NCI-H2227 (cell line): ENCODE measurements around the gene R3HDM2.

Experiments
- DNase-seq: peaks from one replicate; lab custom pipeline; 2025; ENCODE audit not compliant: unreplicated experiment; lab: John Stamatoyannopoulos, UW

Gene R3HDM2

GRCh38 chr12:57467212-57467874 lies 36.5 kb upstream of the R3HDM2 start:
- DNase-seq: no peak

- no peak for DNase-seq
Measured at GRCh38 chr12:57465747-57466505, 35.1 kb upstream of the R3HDM2 start.

- DNase-seq: no peak
Measured at GRCh38 chr12:57465030-57465746, 34.3 kb upstream of the R3HDM2 start.

GRCh38 chr12:57464569-57464968 lies 33.7 kb upstream of the R3HDM2 start:
- no peak for DNase-seq

GRCh38 chr12:57462912-57463253 lies 32.0 kb upstream of the R3HDM2 start:
- no peak for DNase-seq

- peak; percentile 88 for DNase-seq
Measured at GRCh38 chr12:57462251-57462911, 31.5 kb upstream of the R3HDM2 start.

- DNase-seq: no peak
Measured at GRCh38 chr12:57461917-57462250, 31.0 kb upstream of the R3HDM2 start.

- DNase-seq: peak; percentile 26
Measured at GRCh38 chr12:57461276-57461916, 30.6 kb upstream of the R3HDM2 start.

- no peak for DNase-seq
Measured at GRCh38 chr12:57460841-57461275, 30.0 kb upstream of the R3HDM2 start.

- DNase-seq: no peak
Measured at GRCh38 chr12:57460468-57460784, 29.6 kb upstream of the R3HDM2 start.

- no peak for DNase-seq
Measured at GRCh38 chr12:57459750-57460467, 29.1 kb upstream of the R3HDM2 start, which contains the start of gene GLI1. Gene GLI1, plus strand, starts transcription at chr12:57459785. Its CDS starts 3,907 bp downstream, at chr12:57463692.

- DNase-seq: peak; percentile 94
Measured at GRCh38 chr12:57459055-57459749, 28.4 kb upstream of the R3HDM2 start.

GRCh38 chr12:57458665-57459054 lies 27.8 kb upstream of the R3HDM2 start:
- DNase-seq: no peak

GRCh38 chr12:57456737-57457490 lies 26.1 kb upstream of the R3HDM2 start:
- no peak for DNase-seq

- peak; percentile 57 for DNase-seq
Measured at GRCh38 chr12:57456145-57456700, 25.4 kb upstream of the R3HDM2 start.

GRCh38 chr12:57455374-57456144 lies 24.7 kb upstream of the R3HDM2 start:
- DNase-seq: no peak

GRCh38 chr12:57454566-57455373 lies 23.9 kb upstream of the R3HDM2 start, which contains the start of gene INHBE:
Gene INHBE, plus strand, starts transcription at chr12:57455307. Its CDS starts 230 bp downstream, at chr12:57455537.
- DNase-seq: peak; percentile 19
